Neural progenitor cell (in vitro differentiated cells): ENCODE measurements around the gene EFS.

Source experiments
- EZH2 ChIP-seq: fragments of 200-600 bp; sonication (generic); IDR thresholded peaks from 2 replicates; pipeline ENCODE4 v1.6.1; 2017; ENCODE audit warnings: antibody characterized with exemption, mild to moderate bottlenecking, moderate library complexity
- EZH2phosphoT487 ChIP-seq: fragments of 200-600 bp; sonication (generic); IDR thresholded peaks from 2 replicates; pipeline ENCODE4 v1.6.1; 2017; ENCODE audit warnings: antibody characterized with exemption
- TF ChIP-seq, protein P1 (sequence below): fragments of 200-600 bp; sonication (generic); IDR thresholded peaks from 2 replicates; pipeline ENCODE4 v1.5.1; 2017; ENCODE audit warnings: antibody characterized with exemption, mild to moderate bottlenecking

DNA sequence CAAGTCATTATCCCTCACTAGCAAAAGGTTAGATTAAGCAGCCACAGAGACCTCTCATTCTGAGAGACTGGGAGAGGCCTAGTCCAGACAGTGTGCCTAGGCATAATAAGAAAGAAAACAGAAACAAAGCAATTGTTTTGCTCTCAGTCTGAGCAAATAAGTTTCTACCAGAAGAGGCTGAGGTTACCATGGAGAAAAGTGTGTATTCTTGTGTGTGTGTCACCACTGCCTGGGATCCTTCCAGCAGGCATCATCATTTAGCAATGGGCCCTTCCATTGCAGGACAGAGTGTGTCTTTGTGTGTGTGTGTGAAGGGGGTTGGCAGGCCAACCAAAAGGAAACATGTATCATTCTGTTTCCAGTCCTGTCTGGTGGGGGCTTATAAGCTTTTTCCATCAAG is 3.7 kb downstream of the EFS start:
- TF ChIP-seq, protein P1, sequence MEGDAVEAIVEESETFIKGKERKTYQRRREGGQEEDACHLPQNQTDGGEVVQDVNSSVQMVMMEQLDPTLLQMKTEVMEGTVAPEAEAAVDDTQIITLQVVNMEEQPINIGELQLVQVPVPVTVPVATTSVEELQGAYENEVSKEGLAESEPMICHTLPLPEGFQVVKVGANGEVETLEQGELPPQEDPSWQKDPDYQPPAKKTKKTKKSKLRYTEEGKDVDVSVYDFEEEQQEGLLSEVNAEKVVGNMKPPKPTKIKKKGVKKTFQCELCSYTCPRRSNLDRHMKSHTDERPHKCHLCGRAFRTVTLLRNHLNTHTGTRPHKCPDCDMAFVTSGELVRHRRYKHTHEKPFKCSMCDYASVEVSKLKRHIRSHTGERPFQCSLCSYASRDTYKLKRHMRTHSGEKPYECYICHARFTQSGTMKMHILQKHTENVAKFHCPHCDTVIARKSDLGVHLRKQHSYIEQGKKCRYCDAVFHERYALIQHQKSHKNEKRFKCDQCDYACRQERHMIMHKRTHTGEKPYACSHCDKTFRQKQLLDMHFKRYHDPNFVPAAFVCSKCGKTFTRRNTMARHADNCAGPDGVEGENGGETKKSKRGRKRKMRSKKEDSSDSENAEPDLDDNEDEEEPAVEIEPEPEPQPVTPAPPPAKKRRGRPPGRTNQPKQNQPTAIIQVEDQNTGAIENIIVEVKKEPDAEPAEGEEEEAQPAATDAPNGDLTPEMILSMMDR: no peak
- TF ChIP-seq EZH2phosphoT487: no peak
- no peak for TF ChIP-seq EZH2
